GM18526 (cell line): ENCODE results near the gene HSPA12B.

Experiments
- POLR2A ChIP-seq: IDR thresholded peaks from 3 replicates; pipeline ENCODE4 v1.6.1; 2011; ENCODE audit not compliant: insufficient read length; ENCODE audit errors: extremely low read depth

The HSPA12B gene

GRCh38 chr20:3697588-3698305 lies 34.7 kb upstream of the HSPA12B start:
- TF ChIP-seq POLR2A, result no peak

GRCh38 chr20:3698591-3699001 lies 33.9 kb upstream of the HSPA12B start:
- TF ChIP-seq POLR2A, result no peak

GRCh38 chr20:3699037-3699436 lies 33.4 kb upstream of the HSPA12B start:
- TF ChIP-seq POLR2A, result no peak

- no peak for TF ChIP-seq POLR2A
Measured at GRCh38 chr20:3701061-3701998, 31.2 kb upstream of the HSPA12B start.

- no peak for TF ChIP-seq POLR2A
Measured at GRCh38 chr20:3702611-3703391, 29.7 kb upstream of the HSPA12B start.

- TF ChIP-seq POLR2A, result no peak
Measured at GRCh38 chr20:3704087-3704486, 28.4 kb upstream of the HSPA12B start.

GRCh38 chr20:3705491-3705969 lies 27.0 kb upstream of the HSPA12B start:
- TF ChIP-seq POLR2A, result no peak

GRCh38 chr20:3705970-3706739 lies 26.3 kb upstream of the HSPA12B start:
- TF ChIP-seq POLR2A, result no peak

GRCh38 chr20:3706774-3707507 lies 25.5 kb upstream of the HSPA12B start:
- TF ChIP-seq POLR2A, result no peak

- no peak for TF ChIP-seq POLR2A
Measured at GRCh38 chr20:3707508-3707899, 25.0 kb upstream of the HSPA12B start.

- TF ChIP-seq POLR2A, result no peak
Measured at GRCh38 chr20:3710011-3710466, 22.4 kb upstream of the HSPA12B start.

- TF ChIP-seq POLR2A, result no peak
Measured at GRCh38 chr20:3710703-3711483, 21.6 kb upstream of the HSPA12B start.

- TF ChIP-seq POLR2A, result no peak
Measured at GRCh38 chr20:3711484-3711941, 21.0 kb upstream of the HSPA12B start.
